Hepatocyte (in vitro differentiated cells): ENCODE data around the gene LHFPL3. TPM values are rescaled to one million over a fixed set of nuclear protein-coding genes. Genes with fewer than 3 reads are reported as not detected.
"Not testable (repeated sequence)": the region's sequence is repeated elsewhere in the genome, so short reads cannot be mapped to it uniquely, and the experiment has no call there.

Experiments used
- DNase-seq: peaks from one replicate; pipeline ENCODE4 v3.0.0-alpha.2; 2016; ENCODE audit warnings: low spot score
- H2AFZ ChIP-seq: fragments of 200-600 bp; sonication (generic); 2 replicates; pipeline ENCODE4 v1.6.0; 2016; ENCODE audit warnings: antibody characterized with exemption, mild to moderate bottlenecking
- H3K27ac ChIP-seq: fragments of 200-600 bp; sonication (generic); 2 replicates; pipeline ENCODE4 v1.5.1; 2016; ENCODE audit warnings: mild to moderate bottlenecking
- H3K27me3 ChIP-seq: fragments of 200-600 bp; sonication (generic); 2 replicates; pipeline ENCODE4 v1.6.1; 2016
- H3K36me3 ChIP-seq: fragments of 200-600 bp; sonication (generic); replicated peaks from 2 replicates; pipeline ENCODE4 v1.5.1; 2016; ENCODE audit warnings: low read depth; ENCODE audit not compliant: insufficient read depth
- H3K4me1 ChIP-seq: fragments of 200-600 bp; sonication (generic); 2 replicates; pipeline ENCODE4 v1.5.1; 2016; ENCODE audit warnings: mild to moderate bottlenecking, moderate library complexity; ENCODE audit not compliant: insufficient read depth
- H3K4me2 ChIP-seq: fragments of 200-600 bp; sonication (generic); 2 replicates; pipeline ENCODE4 v1.6.0; 2016
- H3K4me3 ChIP-seq: fragments of 200-600 bp; sonication (generic); 2 replicates; pipeline ENCODE4 v1.5.1; 2016; ENCODE audit warnings: mild to moderate bottlenecking
- H3K79me2 ChIP-seq: fragments of 200-600 bp; sonication (generic); 2 replicates; pipeline ENCODE4 v1.6.0; 2017; ENCODE audit warnings: mild to moderate bottlenecking
- H3K9me2 ChIP-seq: fragments of 200-600 bp; sonication (generic); replicated peaks from 2 replicates; pipeline ENCODE4 v1.6.0; 2017; ENCODE audit warnings: mild to moderate bottlenecking; ENCODE audit not compliant: insufficient read depth
- H3K9me3 ChIP-seq: fragments of 200-600 bp; sonication (generic); 2 replicates; pipeline ENCODE4 v1.5.1; 2016; ENCODE audit warnings: low read depth, mild to moderate bottlenecking
- H4K20me1 ChIP-seq: fragments of 200-600 bp; sonication (generic); 2 replicates; pipeline ENCODE4 v1.6.0; 2016; ENCODE audit warnings: mild to moderate bottlenecking; ENCODE audit not compliant: insufficient read depth, poor library complexity, severe bottlenecking
- EZH2 ChIP-seq: fragments of 200-600 bp; sonication (generic); IDR thresholded peaks from 2 replicates; pipeline ENCODE4 v1.6.1; 2016; ENCODE audit warnings: antibody characterized with exemption, mild to moderate bottlenecking, borderline replicate concordance
- EZH2phosphoT487 ChIP-seq: fragments of 200-600 bp; sonication (generic); IDR thresholded peaks from one replicate; pipeline ENCODE4 v1.6.1; 2018; ENCODE audit warnings: antibody characterized with exemption, mild to moderate bottlenecking, low read depth, moderate library complexity; ENCODE audit not compliant: unreplicated experiment, severe bottlenecking
- WGBS: methylation state at CpG from one replicate; pipeline ENCODE4 v1.1.6; 2016; ENCODE audit warnings: low lambda C conversion rate; ENCODE audit errors: missing lambda C conversion rate; 5-methylcytosine and 5-hydroxymethylcytosine counted together
- polyA plus RNA-seq: library from polyadenylated mRNA; unstranded; fragments of >200 nt; fragmentation: Nextera tagmentation; extraction: Ambion mirVana; gene quantifications from 2 replicates; pipeline ENCODE4 v1.2.1, GENCODE V29; 2016
- total RNA-seq: library from RNA; depleted of rRNA; stranded (reverse); fragments of >200 nt; gene quantifications from 2 replicates; pipeline ENCODE4 v1.2.3, GENCODE V29; 2014
- TF ChIP-seq, protein P1 (sequence below): fragments of 200-600 bp; sonication (generic); IDR thresholded peaks from 2 replicates; pipeline ENCODE4 v1.5.1; 2016; ENCODE audit warnings: antibody characterized with exemption, mild to moderate bottlenecking; ENCODE audit not compliant: poor library complexity

Gene LHFPL3
- total and polyA plus RNA-seq, 2 experiments from 2014 or later: not detected

DNA sequence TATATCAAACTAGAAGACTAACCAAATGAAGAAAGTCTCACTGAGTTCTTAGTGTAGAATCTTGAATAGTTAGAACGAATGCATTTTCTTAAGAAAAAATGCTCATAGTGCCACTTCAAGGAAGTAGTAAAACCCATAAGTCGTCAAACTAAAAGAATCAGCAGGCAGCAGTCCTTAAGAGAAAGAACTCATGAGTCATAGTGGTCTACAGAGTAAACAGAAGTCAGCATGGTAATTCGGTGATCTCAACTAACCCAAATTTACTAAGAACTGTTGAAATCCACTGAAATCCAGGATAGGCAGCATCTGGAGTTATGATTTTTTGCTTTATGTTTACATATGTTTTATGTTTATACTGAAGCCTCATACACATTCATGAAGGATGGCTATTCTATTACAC is 256.2 kb downstream of the LHFPL3 start:
- TF ChIP-seq EZH2 (no peak), EZH2phosphoT487 (no peak)
- TF ChIP-seq, protein P1, sequence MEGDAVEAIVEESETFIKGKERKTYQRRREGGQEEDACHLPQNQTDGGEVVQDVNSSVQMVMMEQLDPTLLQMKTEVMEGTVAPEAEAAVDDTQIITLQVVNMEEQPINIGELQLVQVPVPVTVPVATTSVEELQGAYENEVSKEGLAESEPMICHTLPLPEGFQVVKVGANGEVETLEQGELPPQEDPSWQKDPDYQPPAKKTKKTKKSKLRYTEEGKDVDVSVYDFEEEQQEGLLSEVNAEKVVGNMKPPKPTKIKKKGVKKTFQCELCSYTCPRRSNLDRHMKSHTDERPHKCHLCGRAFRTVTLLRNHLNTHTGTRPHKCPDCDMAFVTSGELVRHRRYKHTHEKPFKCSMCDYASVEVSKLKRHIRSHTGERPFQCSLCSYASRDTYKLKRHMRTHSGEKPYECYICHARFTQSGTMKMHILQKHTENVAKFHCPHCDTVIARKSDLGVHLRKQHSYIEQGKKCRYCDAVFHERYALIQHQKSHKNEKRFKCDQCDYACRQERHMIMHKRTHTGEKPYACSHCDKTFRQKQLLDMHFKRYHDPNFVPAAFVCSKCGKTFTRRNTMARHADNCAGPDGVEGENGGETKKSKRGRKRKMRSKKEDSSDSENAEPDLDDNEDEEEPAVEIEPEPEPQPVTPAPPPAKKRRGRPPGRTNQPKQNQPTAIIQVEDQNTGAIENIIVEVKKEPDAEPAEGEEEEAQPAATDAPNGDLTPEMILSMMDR: no peak
- no peak overlapping the region for H3K4me3 ChIP-seq
- H3K4me2 ChIP-seq: no peak overlapping the region
- H3K9me2 ChIP-seq: no peaks in the 10 kb centered on the region
- no peaks in the 10 kb centered on the region for H3K27me3 ChIP-seq
- no peaks in the 10 kb centered on the region for H3K36me3 ChIP-seq
- H3K27ac ChIP-seq: no peak overlapping the region
- no peaks in the 10 kb centered on the region for H4K20me1 ChIP-seq
- H3K9me3 ChIP-seq: no peaks in the 10 kb centered on the region
- H2AFZ ChIP-seq: no peak overlapping the region
- H3K79me2 ChIP-seq: no peaks in the 10 kb centered on the region
- no peaks in the 10 kb centered on the region for H3K4me1 ChIP-seq
- WGBS: 53% methylated on average over 3 of the region's 3 CpGs
- no peak for DNase-seq

DNA sequence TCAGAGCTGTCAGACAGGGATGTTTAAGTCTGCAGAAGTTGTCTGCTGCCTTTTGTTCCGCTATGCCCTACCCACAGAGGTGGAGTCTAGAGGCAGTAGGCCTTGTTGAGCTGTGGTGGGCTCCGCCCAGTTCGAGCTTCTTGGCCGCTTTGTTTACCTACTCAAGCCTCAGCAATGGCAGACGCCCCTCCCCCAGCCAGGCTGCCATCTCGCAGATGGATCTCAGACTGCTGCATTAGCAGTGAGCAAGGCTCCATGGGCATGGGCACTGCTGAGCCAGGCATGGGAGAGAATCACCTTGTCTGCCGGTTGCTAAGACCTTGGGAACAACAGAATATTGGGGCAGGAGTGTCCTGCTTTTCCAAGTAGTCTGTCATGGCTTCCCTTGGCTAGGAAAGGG is 267.2 kb downstream of the LHFPL3 start:
- H3K4me1 ChIP-seq, H3K9me3 ChIP-seq, H3K36me3 ChIP-seq, H3K79me2 ChIP-seq, H4K20me1 ChIP-seq, DNase-seq, H3K9me2 ChIP-seq, H3K4me3 ChIP-seq, H3K4me2 ChIP-seq, H3K27ac ChIP-seq, H3K27me3 ChIP-seq, H2AFZ ChIP-seq: not testable (repeated sequence)
- WGBS: 77% methylated on average over 7 of the region's 7 CpGs

DNA sequence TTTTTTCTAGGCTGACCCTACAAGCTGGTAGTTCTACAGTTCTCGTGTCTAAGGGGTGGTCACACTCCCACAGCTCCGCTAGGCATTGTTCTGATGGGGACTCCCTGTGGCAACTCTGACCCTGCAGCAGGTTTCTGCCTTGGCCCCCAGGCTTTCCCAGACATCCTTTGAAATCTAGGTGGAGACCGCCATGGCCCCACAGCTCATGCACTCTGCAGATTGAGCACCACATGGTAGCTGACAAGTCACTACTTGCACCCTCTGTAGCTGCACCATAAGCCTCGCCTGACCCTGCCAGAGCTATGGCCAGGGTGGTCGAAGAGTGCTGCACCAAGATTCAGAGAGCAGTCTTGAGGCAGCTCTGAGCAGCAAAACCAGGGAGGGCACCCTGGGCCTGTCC is 275.6 kb downstream of the LHFPL3 start:
- H3K9me2 ChIP-seq: no peaks in the 10 kb centered on the region
- TF ChIP-seq, protein P1: no peak
- TF ChIP-seq EZH2 (no peak), EZH2phosphoT487 (no peak)
- no peaks in the 10 kb centered on the region for H3K79me2 ChIP-seq
- H3K27me3 ChIP-seq: no peaks in the 10 kb centered on the region
- no peak overlapping the region for H3K4me2 ChIP-seq
- 80% methylated on average over 5 of the region's 5 CpGs for WGBS
- no peak for DNase-seq
- H3K4me1 ChIP-seq: no peaks in the 10 kb centered on the region
- no peak overlapping the region for H3K27ac ChIP-seq
- H3K36me3 ChIP-seq: no peaks in the 10 kb centered on the region
- no peak overlapping the region for H2AFZ ChIP-seq
- H3K9me3 ChIP-seq: no peaks in the 10 kb centered on the region
- H4K20me1 ChIP-seq: no peaks in the 10 kb centered on the region
- H3K4me3 ChIP-seq: no peak overlapping the region

DNA sequence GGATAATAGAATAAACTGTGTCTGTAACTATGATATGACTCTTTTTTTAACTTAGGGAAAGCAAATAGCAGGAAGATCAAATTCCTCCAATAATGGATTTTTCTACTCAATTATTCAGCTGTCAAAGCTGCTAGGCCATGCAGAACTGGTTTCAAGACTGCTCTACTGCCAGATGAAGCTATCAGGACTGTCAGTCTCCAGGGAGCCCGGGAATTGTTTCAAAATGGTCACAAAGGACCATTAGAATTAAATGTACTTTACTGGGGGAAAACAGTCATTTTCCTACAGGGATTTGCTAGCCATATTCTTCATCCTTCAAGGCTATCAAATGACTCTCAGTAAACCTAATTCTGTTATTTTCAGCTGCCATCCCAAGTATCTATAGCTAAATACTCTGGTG is 276.3 kb downstream of the LHFPL3 start:
- Histone ChIP-seq H3K4me3 (no peak overlapping the region), H3K4me2 (no peak overlapping the region), H4K20me1 (no peaks in the 10 kb centered on the region), H3K27me3 (no peaks in the 10 kb centered on the region), H3K79me2 (no peaks in the 10 kb centered on the region), H3K9me3 (no peaks in the 10 kb centered on the region), H3K36me3 (no peaks in the 10 kb centered on the region), H3K4me1 (no peaks in the 10 kb centered on the region), H2AFZ (no peak overlapping the region), H3K27ac (no peak overlapping the region), H3K9me2 (no peaks in the 10 kb centered on the region)
- no peak for TF ChIP-seq EZH2phosphoT487
- no peak for TF ChIP-seq EZH2
- TF ChIP-seq, protein P1: no peak
- 46% methylated on average over 1 of the region's 1 CpG for WGBS
- DNase-seq: no peak
